H9 (cell line): Measurements from ENCODE around the gene DTNB. TPM values are rescaled to one million over a fixed set of nuclear protein-coding genes. Genes with fewer than 3 reads are reported as not detected.

Source experiments
- DNase-seq: peaks from one replicate; pipeline ENCODE4 v3.0.0-alpha.2; 2017
- H2AFZ ChIP-seq: one replicate; pipeline ENCODE4 v1.6.1; 2013; ENCODE audit warnings: mild to moderate bottlenecking, low read length, control low read depth, moderate library complexity
- H2AK5ac ChIP-seq: 2 replicates; pipeline ENCODE4 v1.6.1; 2013; ENCODE audit warnings: low read length, control low read depth, mixed read lengths; ENCODE audit not compliant: insufficient read length
- H2BK120ac ChIP-seq: one replicate; pipeline ENCODE4 v1.6.1; 2013; ENCODE audit warnings: low read depth, mild to moderate bottlenecking, low read length, control low read depth, inconsistent platforms; ENCODE audit not compliant: poor library complexity, severe bottlenecking
- H2BK12ac ChIP-seq: 2 replicates; pipeline ENCODE4 v1.6.1; 2013; ENCODE audit warnings: low read length, control low read depth, mixed read lengths, low read depth; ENCODE audit not compliant: insufficient read length
- H2BK15ac ChIP-seq: 2 replicates; pipeline ENCODE4 v1.6.1; 2013; ENCODE audit warnings: low read depth, low read length, control low read depth
- H2BK20ac ChIP-seq: one replicate; pipeline ENCODE4 v1.6.1; 2013; ENCODE audit warnings: low read depth, mild to moderate bottlenecking, low read length, control low read depth, inconsistent platforms; ENCODE audit not compliant: poor library complexity, severe bottlenecking
- H2BK5ac ChIP-seq: 2 replicates; pipeline ENCODE4 v1.6.1; 2013; ENCODE audit warnings: low read length, control low read depth, mixed read lengths; ENCODE audit not compliant: insufficient read length
- H3K14ac ChIP-seq: 2 replicates; pipeline ENCODE4 v1.6.1; 2013; ENCODE audit warnings: low read length, control low read depth; ENCODE audit not compliant: insufficient read depth
- H3K18ac ChIP-seq: 2 replicates; pipeline ENCODE4 v1.6.1; 2013; ENCODE audit warnings: low read depth, mild to moderate bottlenecking, mixed read lengths, low read length, control low read depth; ENCODE audit not compliant: insufficient read length
- H3K23ac ChIP-seq: 2 replicates; pipeline ENCODE4 v1.6.1; 2013; ENCODE audit warnings: low read length, control low read depth, mixed read lengths, low read depth; ENCODE audit not compliant: insufficient read length
- H3K23me2 ChIP-seq: 2 replicates; pipeline ENCODE4 v1.6.1; 2013; ENCODE audit warnings: low read depth, mild to moderate bottlenecking, mixed read lengths, low read length, control low read depth; ENCODE audit not compliant: insufficient read length, poor library complexity, severe bottlenecking
- H3K27ac ChIP-seq: 2 replicates; pipeline ENCODE4 v1.5.1; 2013; ENCODE audit warnings: low read length, control low read depth, mixed read lengths, low read depth; ENCODE audit not compliant: insufficient read length
- H3K27me3 ChIP-seq: 2 replicates; pipeline ENCODE4 v1.6.1; 2013; ENCODE audit warnings: low read length, control low read depth, inconsistent platforms; ENCODE audit not compliant: insufficient read depth
- H3K4ac ChIP-seq: 2 replicates; pipeline ENCODE4 v1.6.1; 2013; ENCODE audit warnings: low read depth, mild to moderate bottlenecking, control low read depth, inconsistent platforms, low read length, moderate library complexity
- H3K4me1 ChIP-seq: 2 replicates; pipeline ENCODE4 v1.6.1; 2013; ENCODE audit warnings: low read length, control low read depth, inconsistent platforms; ENCODE audit not compliant: insufficient read depth
- H3K4me2 ChIP-seq: 2 replicates; pipeline ENCODE4 v1.6.1; 2013; ENCODE audit warnings: low read length, control low read depth, mixed read lengths; ENCODE audit not compliant: insufficient read length, insufficient read depth
- H3K56ac ChIP-seq: 2 replicates; pipeline ENCODE4 v1.6.1; 2013; ENCODE audit warnings: low read depth, mild to moderate bottlenecking, mixed read lengths, low read length, control low read depth; ENCODE audit not compliant: insufficient read length
- H3K79me1 ChIP-seq: 2 replicates; pipeline ENCODE4 v1.6.1; 2013; ENCODE audit warnings: low read depth, mild to moderate bottlenecking, moderate library complexity, low read length, control low read depth, inconsistent platforms; ENCODE audit not compliant: insufficient read depth, poor library complexity, severe bottlenecking
- H3K79me2 ChIP-seq: 2 replicates; pipeline ENCODE4 v1.6.1; 2013; ENCODE audit warnings: low read length, control low read depth, inconsistent platforms; ENCODE audit not compliant: insufficient read depth
- H3K9ac ChIP-seq: 2 replicates; pipeline ENCODE4 v1.6.1; 2013; ENCODE audit warnings: low read length, control low read depth, mixed read lengths; ENCODE audit not compliant: insufficient read length; ENCODE audit errors: extremely low read depth
- H3K9me3 ChIP-seq: one replicate; pipeline ENCODE4 v1.6.1; 2013; ENCODE audit warnings: low read depth, low read length, inconsistent platforms; ENCODE audit not compliant: control insufficient read depth
- H3T11ph ChIP-seq: one replicate; pipeline ENCODE4 v1.6.1; 2013; ENCODE audit warnings: mild to moderate bottlenecking, low read length, control low read depth, inconsistent platforms
- H4K20me1 ChIP-seq: one replicate; pipeline ENCODE4 v1.6.1; 2013; ENCODE audit not compliant: control insufficient read depth, insufficient read length, insufficient read depth
- H4K5ac ChIP-seq: 2 replicates; pipeline ENCODE4 v1.6.1; 2013; ENCODE audit warnings: low read depth, mild to moderate bottlenecking, mixed read lengths, low read length, control low read depth; ENCODE audit not compliant: insufficient read length
- H4K8ac ChIP-seq: replicated peaks from 2 replicates; pipeline ENCODE4 v1.6.1; 2013; ENCODE audit warnings: low read length, control low read depth, mixed read lengths, low read depth; ENCODE audit not compliant: insufficient read length
- H4K91ac ChIP-seq: 2 replicates; pipeline ENCODE4 v1.6.1; 2013; ENCODE audit warnings: low read depth, mild to moderate bottlenecking, moderate library complexity, mixed read lengths, low read length, control low read depth; ENCODE audit not compliant: insufficient read length
- H3K27ac Mint-ChIP-seq, 3 experiments: 2 replicates in 2 of 3; 3 replicates in 1 of 3; pipeline ENCODE4 v1.8.0; 2020 to 2021; ENCODE audit warnings: mixed read lengths in 3 of 3, mild to moderate bottlenecking in 1 of 3, moderate library complexity in 1 of 3
- H3K27me3 Mint-ChIP-seq: 2 replicates; pipeline ENCODE4 v1.8.0; 2021; ENCODE audit warnings: low read depth, mild to moderate bottlenecking, moderate library complexity, mixed read lengths
- H3K36me3 Mint-ChIP-seq, 3 experiments: 2 replicates in 2 of 3; 3 replicates in 1 of 3; pipeline ENCODE4 v1.8.0; 2020 to 2021; ENCODE audit warnings: low read depth in 3 of 3, mixed read lengths in 3 of 3; ENCODE audit not compliant: insufficient read depth in 1 of 3
- H3K4me1 Mint-ChIP-seq, 2 experiments: 2 replicates each; pipeline ENCODE4 v1.8.0; 2020; ENCODE audit warnings: mixed read lengths in 2 of 2
- H3K4me3 Mint-ChIP-seq, 2 experiments: 2 replicates in 1 of 2; 3 replicates in 1 of 2; pipeline ENCODE4 v1.8.0; 2020 to 2021; ENCODE audit warnings: mild to moderate bottlenecking in 2 of 2, mixed read lengths in 2 of 2, moderate library complexity in 1 of 2
- H3K9me3 Mint-ChIP-seq, 2 experiments: 2 replicates in 1 of 2; 3 replicates in 1 of 2; pipeline ENCODE4 v1.8.0; 2020; ENCODE audit warnings: mild to moderate bottlenecking in 2 of 2, mixed read lengths in 2 of 2, moderate library complexity in 1 of 2
- WGBS: extraction: QIAGEN DNeasy Blood & Tissue Kit; methylation state at CpG from one replicate; pipeline ENCODE4 v1.1.7; 2013; ENCODE audit warnings: missing lambda C conversion rate, low lambda C conversion rate, mixed read lengths; ENCODE audit not compliant: insufficient read length; ENCODE audit errors: extremely low coverage; 5-methylcytosine and 5-hydroxymethylcytosine counted together
- total RNA-seq: library from RNA; stranded (reverse); gene quantifications from 2 replicates; pipeline ENCODE4 v1.2.1, GENCODE V29; 2021
- TF ChIP-seq, protein P1 (sequence below): fragments of 200-600 bp; sonication (generic); conservative IDR thresholded peaks from 3 replicates; pipeline ENCODE4 v1.8.0; 2021; ENCODE audit warnings: antibody characterized with exemption, mild to moderate bottlenecking

Gene DTNB
- total RNA-seq, 1 experiment from 2014 or later, result 26.7 TPM

- Histone ChIP-seq H3K14ac (no peak overlapping the region), H2BK20ac (no peak overlapping the region), H4K20me1 (no peaks in the 10 kb centered on the region), H4K91ac (no peak overlapping the region), H3K23me2 (no peaks in the 10 kb centered on the region), H4K8ac (no peak overlapping the region), H3K79me1 (no peaks in the 10 kb centered on the region), H3K18ac (no peak overlapping the region), H2BK12ac (no peak overlapping the region), H3K9ac (no peak overlapping the region), H2AK5ac (no peak overlapping the region), H2AFZ (no peak overlapping the region), H2BK5ac (no peak overlapping the region), H3K79me2 (no peaks in the 10 kb centered on the region), H3K27ac (no peak overlapping the region), H3T11ph (no peak overlapping the region), H3K4me2 (no peak overlapping the region), H3K4me1 (no peaks in the 10 kb centered on the region), H3K27me3 (no peaks in the 10 kb centered on the region), H4K5ac (no peak overlapping the region), H3K56ac (no peak overlapping the region), H3K23ac (no peak overlapping the region), H2BK120ac (no peak overlapping the region), H3K9me3 (no peaks in the 10 kb centered on the region), H2BK15ac (no peak overlapping the region), H3K4ac (no peak overlapping the region)
- no peak overlapping the region for H3K27ac Mint-ChIP-seq
- no peaks in the 10 kb centered on the region for H3K27me3 Mint-ChIP-seq
- H3K36me3 Mint-ChIP-seq, result no peaks in the 10 kb centered on the region
- no peak for DNase-seq
- no CpG with 5 or more reads among the region's 3 CpGs for WGBS
- H3K4me1 Mint-ChIP-seq, result peaks cover 0 to 2% of the 10 kb centered on the region in 2 experiments; a peak in 1 of 4 replicates
- H3K9me3 Mint-ChIP-seq, result no peaks in the 10 kb centered on the region
- TF ChIP-seq, protein P1, sequence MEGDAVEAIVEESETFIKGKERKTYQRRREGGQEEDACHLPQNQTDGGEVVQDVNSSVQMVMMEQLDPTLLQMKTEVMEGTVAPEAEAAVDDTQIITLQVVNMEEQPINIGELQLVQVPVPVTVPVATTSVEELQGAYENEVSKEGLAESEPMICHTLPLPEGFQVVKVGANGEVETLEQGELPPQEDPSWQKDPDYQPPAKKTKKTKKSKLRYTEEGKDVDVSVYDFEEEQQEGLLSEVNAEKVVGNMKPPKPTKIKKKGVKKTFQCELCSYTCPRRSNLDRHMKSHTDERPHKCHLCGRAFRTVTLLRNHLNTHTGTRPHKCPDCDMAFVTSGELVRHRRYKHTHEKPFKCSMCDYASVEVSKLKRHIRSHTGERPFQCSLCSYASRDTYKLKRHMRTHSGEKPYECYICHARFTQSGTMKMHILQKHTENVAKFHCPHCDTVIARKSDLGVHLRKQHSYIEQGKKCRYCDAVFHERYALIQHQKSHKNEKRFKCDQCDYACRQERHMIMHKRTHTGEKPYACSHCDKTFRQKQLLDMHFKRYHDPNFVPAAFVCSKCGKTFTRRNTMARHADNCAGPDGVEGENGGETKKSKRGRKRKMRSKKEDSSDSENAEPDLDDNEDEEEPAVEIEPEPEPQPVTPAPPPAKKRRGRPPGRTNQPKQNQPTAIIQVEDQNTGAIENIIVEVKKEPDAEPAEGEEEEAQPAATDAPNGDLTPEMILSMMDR, result no peak
- H3K4me3 Mint-ChIP-seq, result no peak overlapping the region
Observed at GRCh38 chr2:25546852-25547251, 126.5 kb downstream of the DTNB start.
